ENCODE data around the gene HEXD. TPM values are rescaled to one million over a fixed set of nuclear protein-coding genes. Genes with fewer than 3 reads are reported as not detected.

HEXD gene
- total RNA-seq, 4 donors from 2014 or later, result 47.0 to 160 (median 105) TPM

DNA sequence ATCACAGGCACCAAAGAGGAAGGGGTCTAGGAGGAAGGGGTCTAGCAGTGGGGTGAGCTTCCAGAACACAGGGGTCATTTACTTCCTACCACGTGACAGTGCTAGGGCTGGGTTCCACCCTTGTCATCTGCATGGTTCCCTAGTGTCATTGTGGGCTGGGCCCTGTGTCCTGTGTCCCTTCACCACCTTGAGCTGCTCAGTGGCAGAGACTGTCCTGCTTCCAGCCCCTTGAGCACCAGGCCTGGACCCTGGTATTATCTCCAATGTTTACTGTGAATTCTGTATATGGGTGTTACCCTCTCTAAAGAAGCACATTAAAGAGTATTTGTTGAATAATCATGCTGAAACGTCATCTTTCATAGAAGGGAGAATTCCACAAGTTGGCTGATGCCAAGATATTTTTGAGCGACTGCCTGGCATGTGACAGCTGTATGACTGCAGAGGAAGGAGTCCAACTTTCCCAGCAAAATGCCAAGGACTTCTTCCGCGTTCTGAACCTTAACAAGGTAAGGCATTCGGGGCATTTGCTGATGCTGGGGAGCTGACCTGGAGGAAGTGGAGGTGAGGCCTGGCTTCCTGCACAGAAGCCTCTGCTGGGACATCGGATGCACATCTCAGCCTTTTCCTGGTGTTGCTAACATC is 45.9 kb downstream of the HEXD start:
- TF ChIP-seq, protein P1, sequence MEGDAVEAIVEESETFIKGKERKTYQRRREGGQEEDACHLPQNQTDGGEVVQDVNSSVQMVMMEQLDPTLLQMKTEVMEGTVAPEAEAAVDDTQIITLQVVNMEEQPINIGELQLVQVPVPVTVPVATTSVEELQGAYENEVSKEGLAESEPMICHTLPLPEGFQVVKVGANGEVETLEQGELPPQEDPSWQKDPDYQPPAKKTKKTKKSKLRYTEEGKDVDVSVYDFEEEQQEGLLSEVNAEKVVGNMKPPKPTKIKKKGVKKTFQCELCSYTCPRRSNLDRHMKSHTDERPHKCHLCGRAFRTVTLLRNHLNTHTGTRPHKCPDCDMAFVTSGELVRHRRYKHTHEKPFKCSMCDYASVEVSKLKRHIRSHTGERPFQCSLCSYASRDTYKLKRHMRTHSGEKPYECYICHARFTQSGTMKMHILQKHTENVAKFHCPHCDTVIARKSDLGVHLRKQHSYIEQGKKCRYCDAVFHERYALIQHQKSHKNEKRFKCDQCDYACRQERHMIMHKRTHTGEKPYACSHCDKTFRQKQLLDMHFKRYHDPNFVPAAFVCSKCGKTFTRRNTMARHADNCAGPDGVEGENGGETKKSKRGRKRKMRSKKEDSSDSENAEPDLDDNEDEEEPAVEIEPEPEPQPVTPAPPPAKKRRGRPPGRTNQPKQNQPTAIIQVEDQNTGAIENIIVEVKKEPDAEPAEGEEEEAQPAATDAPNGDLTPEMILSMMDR (IDR thresholded peaks at IDR 0.05; ENCODE audit: low read depth), result no peak

DNA sequence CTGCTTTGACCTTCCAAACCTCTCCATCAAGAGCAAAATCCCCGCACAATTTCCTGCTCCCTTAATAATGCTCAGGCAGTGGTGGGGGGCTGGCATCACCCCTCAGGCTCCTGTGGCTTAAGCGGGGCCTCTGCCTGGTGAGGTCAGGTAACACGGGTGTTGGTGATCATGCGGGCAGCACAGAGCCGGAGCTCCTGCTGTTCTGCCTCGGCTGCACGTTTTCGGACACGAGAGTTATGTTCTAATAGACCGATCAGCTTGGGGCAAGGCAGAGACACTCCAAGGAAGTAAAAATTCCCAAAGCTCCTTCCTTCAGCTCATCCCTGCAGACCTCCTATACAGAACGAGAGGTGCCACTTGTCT is 46.4 kb downstream of the HEXD start:
- TF ChIP-seq, protein P1 (IDR thresholded peaks at IDR 0.05; ENCODE audit: low read depth), result no peak

DNA sequence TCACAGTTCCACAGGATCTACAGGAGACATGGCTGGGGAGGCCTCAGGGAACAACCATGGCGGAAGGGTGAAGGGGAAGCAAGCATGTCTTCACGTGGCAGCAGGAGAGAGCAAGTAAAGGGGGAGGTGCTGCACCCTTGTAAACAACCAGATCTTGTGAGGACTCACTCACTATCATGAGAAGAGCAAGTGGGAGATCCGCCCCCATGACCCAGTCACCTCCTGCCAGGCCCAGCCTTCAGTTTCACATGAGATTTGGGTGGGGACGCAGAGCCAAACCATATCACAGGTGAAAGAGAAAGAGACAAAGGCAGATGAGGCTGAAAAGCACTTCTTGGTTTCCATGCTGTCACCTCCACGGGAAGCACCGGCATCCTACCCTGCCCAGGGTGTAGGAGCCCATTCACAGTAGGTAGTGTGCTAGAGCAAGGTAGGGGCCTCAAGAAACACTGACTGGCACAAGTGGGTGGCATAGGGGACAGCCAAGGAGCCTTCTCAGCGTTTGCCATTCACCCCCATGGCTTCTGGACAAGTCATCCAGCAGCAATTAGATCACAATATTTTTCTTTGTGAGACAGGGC is 47.0 kb downstream of the HEXD start:
- TF ChIP-seq, protein P1 (IDR thresholded peaks at IDR 0.05; ENCODE audit: low read depth), result no peak

DNA sequence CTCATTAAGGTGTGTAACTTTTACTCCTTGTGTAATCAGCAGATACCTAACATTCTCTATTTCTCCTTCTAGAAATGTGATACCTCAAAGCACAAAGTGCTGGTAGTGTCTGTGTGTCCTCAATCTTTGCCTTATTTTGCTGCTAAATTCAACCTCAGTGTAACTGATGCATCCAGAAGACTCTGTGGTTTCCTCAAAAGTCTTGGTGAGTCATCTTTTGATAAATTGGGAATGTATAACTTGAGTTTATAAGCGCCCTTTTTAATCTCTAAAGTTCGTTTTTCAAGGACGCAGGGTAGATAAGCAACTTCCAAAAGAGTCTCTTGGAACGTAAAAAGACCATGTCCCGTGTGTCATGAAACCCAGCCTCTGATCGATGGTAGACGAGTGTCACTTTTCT is 50.5 kb downstream of the HEXD start:
- TF ChIP-seq, protein P1 (IDR thresholded peaks at IDR 0.05; ENCODE audit: low read depth), result no peak

DNA sequence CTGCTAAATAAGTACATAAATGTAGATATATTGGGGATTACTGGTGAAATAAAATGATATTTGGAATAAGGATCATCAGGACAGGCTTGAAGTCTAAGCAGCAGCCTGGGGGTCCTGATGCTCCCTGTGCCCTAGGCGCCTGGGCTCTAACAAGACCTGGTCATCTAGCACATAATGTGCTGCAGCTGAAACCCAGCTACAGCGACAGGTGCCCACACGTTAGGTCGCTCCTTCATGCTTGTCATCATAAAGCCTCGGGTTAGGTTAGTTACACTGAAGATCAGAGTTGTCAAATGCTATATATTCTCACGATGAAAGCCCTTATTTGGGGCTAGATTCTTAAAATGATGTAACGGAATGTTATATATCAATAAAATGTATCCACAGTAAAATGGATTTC is 51.9 kb downstream of the HEXD start:
- TF ChIP-seq, protein P1 (IDR thresholded peaks at IDR 0.05; ENCODE audit: low read depth), result no peak

GRCh38 chr17:82474223-82475010 is 56.3 kb downstream of the HEXD start:
- TF ChIP-seq, protein P1 (IDR thresholded peaks at IDR 0.05; ENCODE audit: low read depth), result no peak

GRCh38 chr17:82475458-82475857 is 57.3 kb downstream of the HEXD start:
- TF ChIP-seq, protein P1 (IDR thresholded peaks at IDR 0.05; ENCODE audit: low read depth), result no peak

All from subcutaneous adipose tissue (tissue), 4 donors.